ENCODE data around the gene FRMD1. TPM values are rescaled to one million over a fixed set of nuclear protein-coding genes. Genes with fewer than 3 reads are reported as not detected.

The FRMD1 gene
- total RNA-seq, 1 donor from 2014 or later: not detected

- TF ChIP-seq, protein P1, sequence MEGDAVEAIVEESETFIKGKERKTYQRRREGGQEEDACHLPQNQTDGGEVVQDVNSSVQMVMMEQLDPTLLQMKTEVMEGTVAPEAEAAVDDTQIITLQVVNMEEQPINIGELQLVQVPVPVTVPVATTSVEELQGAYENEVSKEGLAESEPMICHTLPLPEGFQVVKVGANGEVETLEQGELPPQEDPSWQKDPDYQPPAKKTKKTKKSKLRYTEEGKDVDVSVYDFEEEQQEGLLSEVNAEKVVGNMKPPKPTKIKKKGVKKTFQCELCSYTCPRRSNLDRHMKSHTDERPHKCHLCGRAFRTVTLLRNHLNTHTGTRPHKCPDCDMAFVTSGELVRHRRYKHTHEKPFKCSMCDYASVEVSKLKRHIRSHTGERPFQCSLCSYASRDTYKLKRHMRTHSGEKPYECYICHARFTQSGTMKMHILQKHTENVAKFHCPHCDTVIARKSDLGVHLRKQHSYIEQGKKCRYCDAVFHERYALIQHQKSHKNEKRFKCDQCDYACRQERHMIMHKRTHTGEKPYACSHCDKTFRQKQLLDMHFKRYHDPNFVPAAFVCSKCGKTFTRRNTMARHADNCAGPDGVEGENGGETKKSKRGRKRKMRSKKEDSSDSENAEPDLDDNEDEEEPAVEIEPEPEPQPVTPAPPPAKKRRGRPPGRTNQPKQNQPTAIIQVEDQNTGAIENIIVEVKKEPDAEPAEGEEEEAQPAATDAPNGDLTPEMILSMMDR (conservative IDR thresholded peaks at IDR 0.05): no peak
- Mint-ChIP-seq H3K36me3 (ENCODE audit: low read depth) (no peaks in the 10 kb centered on the region), H3K4me3 (no peak overlapping the region), H3K9me3 (no peaks in the 10 kb centered on the region), H3K27ac (ENCODE audit: unreplicated experiment) (no peak overlapping the region), H3K27me3 (ENCODE audit: low read depth) (no peaks in the 10 kb centered on the region), H3K4me1 (no peaks in the 10 kb centered on the region)
- DNase-seq (ENCODE audit: low read depth, low spot score): no peak
Measured at GRCh38 chr6:168062346-168063289, 16.4 kb downstream of the FRMD1 start.

DNA sequence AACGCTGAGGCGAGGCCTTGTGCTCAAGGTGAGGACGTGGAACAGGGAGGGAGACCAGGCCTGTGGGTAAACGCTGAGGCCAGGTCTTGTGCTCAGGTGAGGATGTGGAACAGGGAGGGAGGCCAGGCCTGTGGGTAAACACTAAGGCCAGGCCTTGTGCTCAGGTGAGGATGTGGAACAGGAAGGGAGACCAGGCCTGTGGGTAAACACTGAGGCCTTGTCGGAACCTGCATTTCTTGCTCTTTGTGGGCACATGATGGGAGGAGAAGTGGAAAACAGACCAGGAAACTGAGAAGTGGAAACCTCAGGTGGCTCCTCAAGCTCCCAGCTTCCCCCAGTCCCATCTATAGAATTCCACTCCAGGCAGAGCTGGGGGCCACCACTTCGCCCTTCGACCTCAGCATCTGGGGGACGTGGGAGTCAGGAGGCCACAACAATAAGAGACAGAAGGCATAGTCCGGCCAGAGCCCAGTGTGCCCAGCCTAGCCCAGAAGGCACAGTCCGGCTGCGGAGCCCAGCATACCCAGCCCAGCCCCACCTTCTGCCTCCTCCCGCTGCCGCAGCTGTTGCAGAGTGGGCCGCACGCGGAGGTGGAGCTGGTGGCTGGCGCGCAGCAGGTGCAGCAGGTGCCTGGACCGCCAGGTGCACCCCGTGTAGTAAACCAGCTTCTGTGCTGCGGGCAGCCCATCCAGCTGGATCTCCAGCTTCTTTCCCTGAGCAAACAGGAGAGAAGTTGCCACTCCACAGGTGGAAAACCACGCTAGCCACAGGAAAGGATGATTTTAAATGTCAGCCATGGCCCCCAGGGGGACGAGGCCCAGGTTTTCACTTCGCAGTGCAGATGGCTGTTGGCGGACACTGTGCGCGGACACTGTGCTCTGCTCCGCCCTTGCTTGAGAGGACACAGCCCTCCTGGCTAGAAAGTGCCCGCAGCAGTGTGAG lies 17.5 kb downstream of the FRMD1 start:
- Mint-ChIP-seq H3K27me3 (ENCODE audit: low read depth) (no peaks in the 10 kb centered on the region), H3K9me3 (no peaks in the 10 kb centered on the region), H3K36me3 (ENCODE audit: low read depth) (no peaks in the 10 kb centered on the region), H3K4me1 (no peaks in the 10 kb centered on the region), H3K27ac (ENCODE audit: unreplicated experiment) (peak overlapping the region; percentile 62), H3K4me3 (no peak overlapping the region)
- DNase-seq (ENCODE audit: low read depth, low spot score): no peak
- TF ChIP-seq, protein P1 (conservative IDR thresholded peaks at IDR 0.05): no peak

GRCh38 chr6:168060521-168060931 lies 18.5 kb downstream of the FRMD1 start:
- Mint-ChIP-seq H3K9me3 (no peaks in the 10 kb centered on the region), H3K4me1 (no peaks in the 10 kb centered on the region), H3K4me3 (no peak overlapping the region), H3K36me3 (ENCODE audit: low read depth) (no peaks in the 10 kb centered on the region), H3K27me3 (ENCODE audit: low read depth) (no peaks in the 10 kb centered on the region), H3K27ac (ENCODE audit: unreplicated experiment) (peak overlapping the region; percentile 50)
- TF ChIP-seq, protein P1 (conservative IDR thresholded peaks at IDR 0.05): peak; percentile 63
- peak; percentile 48 for DNase-seq (ENCODE audit: low read depth, low spot score)

GRCh38 chr6:168058691-168059551 lies 20.1 kb downstream of the FRMD1 start:
- TF ChIP-seq, protein P1 (conservative IDR thresholded peaks at IDR 0.05): no peak
- no peaks in the 10 kb centered on the region for H3K27me3 Mint-ChIP-seq (ENCODE audit: low read depth)
- no peaks in the 10 kb centered on the region for H3K4me1 Mint-ChIP-seq
- no peaks in the 10 kb centered on the region for H3K9me3 Mint-ChIP-seq
- H3K27ac Mint-ChIP-seq (ENCODE audit: unreplicated experiment): no peak overlapping the region
- DNase-seq (ENCODE audit: low read depth, low spot score): no peak
- no peaks in the 10 kb centered on the region for H3K36me3 Mint-ChIP-seq (ENCODE audit: low read depth)
- no peak overlapping the region for H3K4me3 Mint-ChIP-seq

DNA sequence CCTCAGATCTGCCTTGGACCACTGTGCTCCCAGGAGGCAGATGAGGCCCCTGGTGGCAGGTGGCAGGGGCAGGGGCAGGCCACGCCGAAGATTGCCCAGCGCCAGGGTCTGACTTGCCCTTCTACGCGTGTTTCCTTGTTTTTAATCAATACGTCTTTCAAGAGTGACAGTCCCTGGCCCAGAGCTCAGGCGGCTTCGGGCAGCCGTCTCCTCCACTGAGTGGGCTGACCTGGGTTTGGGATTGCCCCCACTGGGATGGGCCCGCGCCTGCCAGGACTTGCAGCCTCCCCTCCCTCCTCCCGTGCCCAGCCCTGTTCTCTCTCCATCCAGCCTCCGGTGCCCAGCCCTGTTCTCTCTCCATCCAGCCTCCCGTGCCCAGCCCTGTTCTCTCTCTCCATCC lies 21.2 kb downstream of the FRMD1 start:
- TF ChIP-seq, protein P1 (conservative IDR thresholded peaks at IDR 0.05): no peak
- H3K4me1 Mint-ChIP-seq: no peaks in the 10 kb centered on the region
- H3K4me3 Mint-ChIP-seq: no peak overlapping the region
- no peaks in the 10 kb centered on the region for H3K36me3 Mint-ChIP-seq (ENCODE audit: low read depth)
- H3K27ac Mint-ChIP-seq (ENCODE audit: unreplicated experiment): no peak overlapping the region
- H3K9me3 Mint-ChIP-seq: no peaks in the 10 kb centered on the region
- no peaks in the 10 kb centered on the region for H3K27me3 Mint-ChIP-seq (ENCODE audit: low read depth)
- no peak for DNase-seq (ENCODE audit: low read depth, low spot score)
